HG03159 (cell line): ENCODE data around the gene ASL.
"Not testable (repeated sequence)": the region's sequence is repeated elsewhere in the genome, so short reads cannot be mapped to it uniquely, and the experiment has no call there.

Experiments used
- ATAC-seq: cut with Tn5 transposase; IDR thresholded peaks from one replicate; pipeline ENCODE4 v1.9.1; 2021; ENCODE audit warnings: mild to moderate bottlenecking, moderate library complexity; ENCODE audit not compliant: unreplicated experiment

ASL gene

DNA sequence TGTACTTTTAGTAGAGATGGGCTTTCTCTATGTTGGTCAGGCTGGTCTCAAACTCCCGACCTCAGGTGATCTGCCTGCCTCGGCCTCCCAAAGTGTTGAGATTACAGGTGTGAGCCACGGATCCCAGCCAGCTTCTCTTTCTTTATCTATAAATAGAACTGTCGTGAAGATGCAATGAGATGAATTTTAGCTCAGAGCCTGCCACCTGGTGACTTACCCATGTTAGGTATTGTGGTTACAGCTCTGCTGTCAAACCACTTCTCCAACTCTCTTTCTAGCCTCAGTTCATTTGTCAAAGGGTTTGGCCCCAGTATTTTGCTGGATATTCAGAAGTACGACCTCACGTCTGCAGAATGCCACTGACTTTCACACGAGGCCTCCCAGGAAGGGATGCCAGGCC is 3.4 kb upstream of the ASL start:
- not testable (repeated sequence) for ATAC-seq

DNA sequence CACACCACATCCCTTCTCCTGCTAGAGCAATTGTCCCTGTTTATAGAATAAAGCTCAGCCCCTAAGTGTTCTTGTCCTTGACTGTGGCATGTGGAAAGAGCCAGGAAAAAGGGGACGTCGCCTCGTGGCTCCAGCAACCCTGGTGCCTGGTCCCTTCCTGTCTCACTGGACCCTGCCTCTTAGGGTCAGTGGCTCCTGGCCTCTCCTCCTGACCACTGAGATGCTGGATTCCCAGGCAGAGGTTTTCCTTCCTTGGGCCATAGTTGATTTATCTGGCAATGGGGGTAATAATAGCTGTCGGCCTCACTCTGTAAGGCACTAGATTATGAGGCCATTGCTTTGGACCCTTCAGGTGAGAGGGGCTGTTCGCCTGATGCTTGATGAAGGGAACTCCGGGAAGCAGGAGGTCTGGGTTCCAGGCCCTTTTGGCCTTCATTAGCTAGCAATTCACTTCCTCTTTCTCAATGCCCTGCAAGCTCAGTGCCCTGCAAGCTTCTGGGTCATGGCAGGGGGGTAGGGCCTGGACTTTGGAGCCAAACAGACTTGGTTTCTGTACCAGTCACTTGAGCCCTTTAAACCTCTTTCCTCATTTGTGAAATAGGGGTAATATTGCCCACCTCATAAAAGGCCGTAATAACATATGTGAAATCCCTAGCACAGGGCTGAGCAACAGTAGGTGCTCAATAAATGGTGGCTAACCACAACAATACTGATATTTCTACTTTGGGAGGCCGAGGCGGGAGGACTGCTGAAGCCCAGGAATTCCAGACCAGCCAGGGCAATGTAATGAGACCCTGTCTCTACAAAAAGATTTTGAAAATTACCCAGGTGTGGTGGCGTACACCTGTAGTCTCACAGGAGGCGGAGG is 1.1 kb downstream of the ASL start:
- ATAC-seq, result no peak

DNA sequence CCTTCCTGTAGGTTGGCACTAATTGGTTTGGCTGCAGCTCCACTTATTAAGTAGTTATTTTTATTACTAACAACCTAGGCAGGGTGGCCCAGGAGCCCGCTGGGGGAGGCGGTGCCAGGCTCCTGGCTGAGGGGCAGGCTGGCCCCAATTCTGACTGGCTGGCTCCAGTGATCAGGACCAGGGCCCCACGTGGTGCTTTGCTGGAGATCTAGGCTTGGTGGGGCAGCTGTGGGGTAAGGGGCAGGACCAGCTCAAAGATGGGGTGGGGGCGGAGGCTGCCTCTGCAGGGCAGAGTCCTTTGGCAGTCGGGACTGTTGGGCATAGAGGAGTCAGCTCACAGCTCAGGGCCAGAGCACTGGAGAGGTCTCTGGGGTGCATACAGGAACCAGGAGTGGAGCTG is 2.4 kb downstream of the ASL start:
- ATAC-seq, result no peak

DNA sequence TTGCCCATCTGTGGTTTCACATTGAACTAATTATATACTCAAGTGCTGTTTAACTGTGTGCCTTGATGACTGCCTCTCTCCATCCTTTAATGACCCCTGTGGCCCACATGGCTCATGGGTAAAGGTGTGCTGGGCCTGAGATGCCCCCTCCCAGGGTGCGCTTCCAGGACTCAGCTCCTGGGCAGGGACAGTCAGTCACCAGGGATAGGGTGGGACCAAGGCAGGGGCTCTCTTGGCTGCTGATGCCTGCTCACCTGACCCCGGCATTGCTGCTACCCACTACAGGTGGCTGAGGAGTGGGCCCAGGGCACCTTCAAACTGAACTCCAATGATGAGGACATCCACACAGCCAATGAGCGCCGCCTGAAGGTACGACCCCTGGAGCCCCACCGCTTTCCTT is 6.5 kb downstream of the ASL start:
- ATAC-seq, result no peak

DNA sequence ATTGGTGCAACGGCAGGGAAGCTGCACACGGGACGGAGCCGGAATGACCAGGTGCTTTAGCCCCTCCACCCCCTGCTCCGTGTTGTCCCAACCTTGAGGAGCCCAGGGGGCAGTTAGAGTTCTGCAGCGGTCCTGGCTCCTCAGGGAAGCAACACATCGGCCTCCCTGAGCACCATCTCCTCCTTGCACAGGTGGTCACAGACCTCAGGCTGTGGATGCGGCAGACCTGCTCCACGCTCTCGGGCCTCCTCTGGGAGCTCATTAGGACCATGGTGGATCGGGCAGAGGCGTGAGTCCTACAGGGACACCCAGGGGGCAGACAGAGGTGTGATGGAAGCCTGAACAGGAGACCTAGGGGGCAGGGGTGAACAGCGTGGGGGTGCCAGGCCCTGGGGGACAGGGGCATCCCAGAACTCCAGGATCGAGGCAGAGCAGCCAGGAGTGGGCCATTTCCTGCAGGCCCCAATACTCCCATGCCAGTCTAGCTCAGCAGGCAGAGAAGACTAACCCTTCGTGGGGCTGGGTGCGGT is 7.3 kb downstream of the ASL start:
- ATAC-seq, result no peak

DNA sequence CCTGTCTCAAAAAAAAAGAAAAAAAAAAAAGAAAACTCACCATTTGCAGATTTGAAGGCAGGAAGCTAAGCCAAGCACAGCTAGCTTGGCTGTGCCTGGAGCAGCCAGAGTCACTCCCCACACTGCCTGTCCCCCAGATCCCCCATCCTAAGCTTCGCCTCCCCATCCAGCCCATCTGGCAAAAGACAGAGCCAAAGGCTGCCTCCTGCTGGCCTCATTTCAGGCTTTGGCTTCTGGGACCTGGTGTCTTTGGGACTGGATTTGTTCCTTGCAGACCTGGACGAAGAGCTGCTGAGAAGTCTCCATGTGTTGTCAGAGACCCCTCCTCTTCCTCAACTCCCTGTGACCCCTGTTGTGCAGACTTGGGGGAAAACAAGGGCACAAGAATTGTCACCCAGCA is 8.1 kb downstream of the ASL start:
- ATAC-seq, result no peak

DNA sequence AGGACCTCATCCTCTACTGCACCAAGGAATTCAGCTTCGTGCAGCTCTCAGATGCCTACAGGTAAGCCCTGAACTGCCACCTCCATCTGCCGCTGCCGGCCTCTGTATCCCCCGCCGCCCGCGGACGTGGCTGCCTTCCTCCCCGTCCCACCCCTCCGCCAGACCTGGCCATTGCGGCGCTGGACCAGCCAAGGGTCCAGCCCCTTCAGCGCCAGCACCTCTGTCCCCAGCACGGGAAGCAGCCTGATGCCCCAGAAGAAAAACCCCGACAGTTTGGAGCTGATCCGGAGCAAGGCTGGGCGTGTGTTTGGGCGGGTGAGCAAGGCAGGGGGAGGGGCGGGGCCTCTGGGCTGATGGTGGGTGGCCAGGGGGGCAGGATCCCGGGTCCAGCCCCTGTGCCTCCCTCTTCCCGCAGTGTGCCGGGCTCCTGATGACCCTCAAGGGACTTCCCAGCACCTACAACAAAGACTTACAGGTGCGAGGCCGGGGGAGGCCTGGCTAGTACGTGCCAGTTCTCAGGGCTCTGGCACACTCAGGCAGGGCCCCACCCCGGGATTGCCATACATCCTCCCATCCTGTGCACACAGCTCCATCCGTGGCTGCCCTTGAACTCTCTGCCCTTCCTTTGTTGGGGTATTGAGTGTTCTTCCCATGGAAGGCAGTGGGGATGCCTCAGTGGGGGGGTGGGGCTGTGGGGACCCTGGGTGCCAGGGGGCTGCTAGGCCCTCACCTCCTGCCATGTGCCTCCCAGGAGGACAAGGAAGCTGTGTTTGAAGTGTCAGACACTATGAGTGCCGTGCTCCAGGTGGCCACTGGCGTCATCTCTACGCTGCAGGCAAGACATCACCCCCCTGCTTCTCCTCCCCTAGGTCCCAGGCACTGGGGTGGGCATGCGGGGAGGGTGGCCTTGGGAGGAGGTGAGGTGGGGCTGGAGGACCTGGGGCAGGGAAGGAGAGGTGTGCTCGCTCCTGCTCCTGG is 13.5 kb downstream of the ASL start:
- ATAC-seq, result no peak

DNA sequence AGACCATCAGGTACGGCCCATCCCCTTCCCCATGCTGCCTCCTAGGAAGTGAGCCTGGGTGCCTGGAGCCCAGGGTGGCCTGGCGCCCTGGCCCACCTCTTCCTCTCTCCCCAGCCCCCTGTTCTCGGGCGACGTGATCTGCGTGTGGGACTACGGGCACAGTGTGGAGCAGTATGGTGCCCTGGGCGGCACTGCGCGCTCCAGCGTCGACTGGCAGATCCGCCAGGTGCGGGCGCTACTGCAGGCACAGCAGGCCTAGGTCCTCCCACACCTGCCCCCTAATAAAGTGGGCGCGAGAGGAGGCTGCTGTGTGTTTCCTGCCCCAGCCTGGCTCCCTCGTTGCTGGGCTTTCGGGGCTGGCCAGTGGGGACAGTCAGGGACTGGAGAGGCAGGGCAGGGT is 17.0 kb downstream of the ASL start:
- no peak for ATAC-seq

DNA sequence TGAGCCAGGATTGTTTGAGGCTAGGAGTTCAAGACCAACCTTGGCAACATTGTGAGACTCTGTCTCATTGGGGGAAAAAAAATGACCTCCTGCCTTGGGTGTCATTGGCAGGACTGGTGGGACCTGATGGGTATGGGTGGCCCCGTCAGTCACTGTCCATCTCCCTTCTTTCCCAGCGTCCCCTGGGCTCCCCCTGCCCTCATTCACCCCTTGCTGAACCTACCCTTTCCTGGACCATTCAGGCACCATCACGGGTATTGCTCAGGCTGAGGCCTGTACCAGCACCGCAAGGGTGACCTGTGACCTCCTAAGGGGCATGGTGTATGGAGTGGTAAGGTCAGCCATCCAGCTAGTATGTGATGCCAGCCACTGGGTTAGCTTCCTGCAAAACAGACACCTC is 19.4 kb downstream of the ASL start:
- no peak for ATAC-seq

DNA sequence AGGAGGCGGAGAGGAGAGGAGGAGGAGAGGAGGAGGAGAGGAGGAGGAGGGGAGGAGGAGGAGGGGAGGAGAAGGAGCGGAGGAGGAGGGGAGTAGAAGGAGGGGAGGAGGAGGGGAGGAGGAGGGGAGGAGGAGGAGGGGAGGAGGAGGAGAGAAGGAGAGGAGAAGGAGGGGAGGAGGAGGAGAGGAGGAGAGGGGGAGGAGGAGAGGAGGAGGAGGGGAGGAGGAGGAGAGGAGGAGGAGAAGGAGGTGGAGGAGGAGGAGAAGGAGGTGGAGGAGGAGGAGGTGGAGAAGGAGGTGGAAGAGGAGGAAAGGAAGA is 23.6 kb downstream of the ASL start:
- no peak for ATAC-seq

DNA sequence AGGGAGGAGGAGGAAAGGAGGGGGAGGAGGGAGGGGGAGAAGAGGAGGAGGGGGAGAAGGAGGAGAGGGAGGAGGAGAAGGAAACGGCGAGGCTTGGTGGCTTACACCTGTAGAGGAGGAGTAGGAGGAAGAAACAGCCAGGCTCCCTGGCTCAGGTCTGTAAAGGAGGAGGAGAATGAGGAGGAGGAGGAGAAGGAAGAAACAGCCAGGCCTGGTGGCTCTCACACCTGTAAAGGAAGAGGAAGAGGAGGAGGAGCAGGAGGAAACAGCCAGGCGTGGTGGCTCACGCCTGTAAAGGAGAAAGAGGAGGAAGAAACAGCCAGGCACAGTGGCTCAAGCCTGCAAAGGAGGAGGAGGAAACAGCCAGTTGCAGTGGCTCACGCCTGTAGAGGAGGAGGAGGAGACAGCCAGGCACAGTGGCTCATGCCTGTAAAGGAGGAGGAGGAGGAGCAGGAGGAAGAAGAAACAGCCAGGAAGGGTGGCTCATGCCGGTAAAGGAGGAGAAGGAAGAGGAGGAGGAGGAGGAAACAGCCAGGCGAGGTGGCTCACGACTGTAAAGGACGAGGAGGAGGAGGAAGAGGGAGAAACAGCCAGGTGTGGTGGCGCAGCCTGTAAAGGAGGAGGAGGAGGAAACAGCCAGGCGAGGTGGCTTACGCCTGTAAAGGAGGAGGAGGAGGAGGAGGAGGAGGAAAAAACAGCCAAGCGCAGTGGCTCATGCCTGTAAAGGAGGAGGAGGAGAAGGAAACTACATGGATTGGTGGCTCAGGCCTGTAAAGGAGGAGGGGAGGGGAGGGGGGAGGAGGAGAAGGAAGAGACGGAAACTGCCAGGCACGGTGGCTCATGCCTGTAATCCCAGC is 24.2 kb downstream of the ASL start:
- no peak for ATAC-seq

DNA sequence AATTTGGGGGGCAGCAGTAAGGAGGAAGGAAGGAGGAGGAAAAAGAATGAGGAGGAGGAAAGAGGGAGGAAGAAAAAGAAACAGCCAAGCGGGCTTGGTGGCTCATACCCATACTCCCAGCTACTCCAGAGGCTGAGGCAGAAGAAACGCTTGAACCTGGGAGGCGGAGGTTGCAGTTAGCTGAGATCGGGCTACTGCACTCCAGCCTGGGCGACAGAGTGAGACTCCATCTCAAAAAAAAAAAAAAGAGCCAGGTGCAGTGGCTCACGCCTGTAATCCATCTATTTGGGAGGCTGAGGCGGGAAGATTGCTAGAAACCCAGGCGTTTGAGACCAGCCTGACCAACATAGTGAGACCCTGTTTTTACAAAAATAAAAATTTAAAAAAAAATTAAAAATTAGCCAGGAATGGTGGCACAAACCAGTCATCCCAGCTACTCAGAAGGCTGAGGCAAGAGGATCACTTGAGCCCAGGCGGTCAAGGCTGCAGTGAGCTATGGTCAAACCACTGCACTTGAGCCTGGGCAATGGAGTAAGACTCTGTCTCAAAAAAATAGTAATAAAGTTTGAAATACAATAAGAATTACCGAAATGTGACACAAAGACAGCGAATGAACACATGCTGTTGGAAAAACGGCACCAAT is 24.9 kb downstream of the ASL start:
- ATAC-seq, result no peak

DNA sequence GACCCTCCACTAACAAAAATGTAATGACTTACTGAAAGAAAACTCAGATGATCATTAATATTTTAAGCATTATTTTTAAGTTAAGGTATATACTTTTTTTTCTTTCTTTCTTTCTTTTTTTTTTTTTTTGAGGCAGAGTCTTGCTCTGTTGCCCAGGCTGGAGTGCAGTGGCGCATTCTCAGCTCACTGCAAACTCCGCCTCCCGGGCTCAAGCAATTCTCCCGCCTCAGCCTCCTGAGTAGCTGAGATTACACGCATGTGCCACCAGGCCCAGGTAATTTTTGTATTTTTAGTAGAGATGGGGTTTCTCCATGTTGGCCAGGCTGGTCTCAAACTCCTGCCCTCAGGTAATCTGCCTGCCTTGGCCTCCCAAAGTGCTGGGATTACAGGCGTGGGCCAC is 26.5 kb downstream of the ASL start:
- not testable (repeated sequence) for ATAC-seq

DNA sequence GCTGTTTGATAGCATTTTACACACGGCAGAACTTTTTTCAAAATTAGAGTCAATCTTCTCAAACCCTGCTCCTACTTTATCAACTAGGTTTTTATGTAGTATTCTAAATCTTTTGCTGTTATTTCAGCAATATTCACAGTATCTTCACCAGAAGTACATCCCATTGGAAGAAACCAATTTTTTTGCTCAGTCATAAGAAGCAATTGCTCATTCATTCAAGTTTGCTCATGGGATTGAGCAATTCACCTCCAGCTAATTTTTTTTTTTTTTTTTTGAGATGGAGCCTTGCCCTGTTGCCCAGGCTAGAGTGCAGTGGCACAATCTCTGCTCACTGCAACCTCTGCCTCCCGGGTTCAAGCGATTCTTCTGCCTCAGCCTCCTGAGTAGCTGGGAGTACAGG is 28.4 kb downstream of the ASL start:
- not testable (repeated sequence) for ATAC-seq

DNA sequence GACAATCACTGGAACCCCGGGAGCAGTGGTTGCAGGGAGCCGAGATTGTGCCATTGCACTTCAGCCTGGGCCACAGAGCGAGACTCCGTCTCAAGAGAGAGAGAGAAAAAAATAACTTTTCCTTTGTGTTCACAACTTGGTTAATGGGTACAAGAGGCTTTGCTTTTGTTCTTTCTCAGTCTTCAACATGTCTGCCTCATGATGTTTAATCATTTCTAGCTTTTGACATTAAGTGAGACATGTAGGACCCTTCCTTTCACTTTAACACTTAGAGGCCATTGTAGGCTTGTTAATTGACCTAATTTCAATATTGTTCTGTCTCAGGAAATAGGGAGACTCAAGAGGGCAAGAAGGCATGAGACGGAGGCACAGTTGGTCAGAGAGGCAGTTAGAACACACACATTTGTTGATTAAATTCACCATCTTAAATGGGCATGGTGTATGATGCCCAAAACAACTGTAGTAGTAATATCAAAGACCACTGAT is 29.7 kb downstream of the ASL start:
- no peak for ATAC-seq

DNA sequence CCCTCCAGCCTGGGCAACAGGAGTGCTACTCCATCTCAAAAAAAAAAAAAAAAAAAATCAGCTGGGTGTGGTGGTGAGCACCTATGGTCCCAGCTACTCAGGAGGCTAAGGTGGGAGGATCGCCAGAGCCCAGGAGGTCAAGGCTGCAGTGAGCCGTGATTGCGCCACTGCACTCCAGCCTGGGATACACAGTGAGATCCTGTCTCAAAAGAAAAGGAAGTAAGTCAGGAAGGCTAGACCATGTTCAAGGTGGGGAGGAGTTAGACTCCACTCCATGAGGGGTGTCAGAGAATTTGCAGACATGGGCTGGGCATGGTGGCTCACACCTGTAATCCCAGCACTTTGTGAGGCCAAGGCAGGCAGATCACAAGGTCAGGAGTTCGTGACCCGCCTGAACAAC is 32.8 kb downstream of the ASL start:
- not testable (repeated sequence) for ATAC-seq

DNA sequence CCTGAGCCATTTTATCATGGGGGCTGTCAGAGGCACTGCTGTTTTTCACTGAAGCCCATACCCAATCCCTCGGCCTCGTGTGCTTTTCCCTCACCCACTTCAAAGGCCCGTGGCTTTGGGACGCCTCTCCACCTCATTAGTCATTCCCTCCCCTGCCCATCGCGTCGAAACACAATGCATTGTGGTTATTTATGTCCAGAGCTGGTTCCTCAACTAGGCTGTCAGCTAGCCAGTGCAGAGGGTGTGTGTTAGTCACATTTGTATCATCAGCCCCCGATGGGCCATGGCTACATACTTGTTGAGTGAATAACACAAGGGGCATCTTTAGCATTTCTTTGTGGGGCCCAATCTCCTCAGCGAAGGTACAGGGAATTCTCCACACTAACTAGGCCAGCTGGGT is 35.2 kb downstream of the ASL start:
- ATAC-seq, result no peak

DNA sequence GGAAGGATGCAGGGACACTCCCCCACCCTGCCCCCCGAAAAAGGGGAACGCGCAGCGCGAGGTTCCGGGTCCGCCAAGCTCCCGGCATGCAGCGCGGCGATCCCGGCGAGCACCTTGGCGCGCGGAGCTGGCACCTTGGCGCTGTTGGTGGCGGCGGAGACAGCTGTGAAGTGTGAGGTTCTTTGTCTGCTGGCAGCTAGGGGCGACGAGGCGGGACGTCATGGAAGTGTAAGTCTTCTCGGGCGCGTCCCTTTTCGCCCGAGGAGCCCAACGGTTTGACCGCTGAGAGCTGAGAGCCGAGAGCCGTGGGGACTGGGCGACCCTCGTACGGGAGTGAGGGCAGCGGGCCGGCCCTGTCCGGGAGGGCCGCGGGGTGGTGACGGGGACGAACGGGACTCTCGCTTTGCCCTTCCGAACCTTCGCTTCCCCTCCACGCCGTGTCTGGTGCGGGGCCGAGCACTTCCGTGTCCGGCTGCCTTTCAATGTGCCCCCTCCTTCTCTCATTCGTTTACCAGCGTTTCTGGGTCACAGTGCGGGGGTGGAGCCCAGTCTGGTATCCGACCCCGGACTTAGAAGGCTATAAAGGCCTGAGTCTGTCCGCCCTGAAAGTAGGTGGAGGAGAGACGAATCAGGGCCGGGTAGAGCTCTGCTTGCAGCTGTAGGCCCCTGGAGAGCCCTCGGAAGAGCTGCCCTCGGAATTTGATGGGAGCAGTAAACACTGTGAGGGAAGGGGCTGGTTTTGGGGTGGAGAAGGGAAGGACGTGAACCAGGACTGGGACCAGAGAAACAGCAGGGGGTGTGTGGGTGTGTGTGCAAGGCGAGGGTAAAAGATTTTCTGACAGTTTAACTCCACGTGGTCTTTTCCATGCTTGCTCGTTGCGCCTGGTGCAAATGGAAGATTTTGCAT is 39.4 kb downstream of the ASL start, which contains the start of gene CRCP:
TSS of gene CRCP (plus strand) at position 105 of the 907 bp plus-strand sequence. CDS start at position 221, 116 bp downstream.
- peak; percentile 91 for ATAC-seq
